IPS-15b (cell line): ENCODE data around the gene LMNA.
"Not testable (repeated sequence)": the region's sequence is repeated elsewhere in the genome, so short reads cannot be mapped to it uniquely, and the experiment has no call there.

Experiments used
- H3K27me3 ChIP-seq: one replicate; pipeline ENCODE4 v1.6.1; 2013; ENCODE audit warnings: low read length; ENCODE audit not compliant: control insufficient read depth, insufficient read depth
- H3K36me3 ChIP-seq: one replicate; pipeline ENCODE4 v1.6.1; 2013; ENCODE audit warnings: low read length; ENCODE audit not compliant: control insufficient read depth, insufficient read depth
- H3K4me1 ChIP-seq: one replicate; pipeline ENCODE4 v1.6.1; 2013; ENCODE audit warnings: mild to moderate bottlenecking, low read length; ENCODE audit not compliant: control insufficient read depth, insufficient read depth
- H3K4me3 ChIP-seq: one replicate; pipeline ENCODE4 v1.5.1; 2013; ENCODE audit warnings: low read depth, low read length
- H3K9ac ChIP-seq: one replicate; pipeline ENCODE4 v1.6.1; 2013; ENCODE audit warnings: low read depth, mild to moderate bottlenecking, low read length
- H3K9me3 ChIP-seq: one replicate; pipeline ENCODE4 v1.6.1; 2013; ENCODE audit warnings: mild to moderate bottlenecking, low read length; ENCODE audit not compliant: control insufficient read depth, insufficient read depth

Gene LMNA

GRCh38 chr1:156121005-156121404 lies 6.5 kb downstream of the LMNA start:
- not testable (repeated sequence) for H3K4me3 ChIP-seq, H3K9ac ChIP-seq, H3K27me3 ChIP-seq, H3K9me3 ChIP-seq, H3K36me3 ChIP-seq
- peaks cover 27% of the 10 kb centered on the region for H3K4me1 ChIP-seq

- Histone ChIP-seq H3K9ac (no peak overlapping the region), H3K9me3 (no peaks in the 10 kb centered on the region), H3K4me3 (no peak overlapping the region), H3K27me3 (no peaks in the 10 kb centered on the region), H3K4me1 (peaks cover 27% of the 10 kb centered on the region), H3K36me3 (peaks cover 3% of the 10 kb centered on the region)
These were observed 6.9 kb downstream of the LMNA start for GRCh38 chr1:156121457-156121856.

- H3K9me3 ChIP-seq = no peaks in the 10 kb centered on the region
- H3K36me3 ChIP-seq = peaks cover 3% of the 10 kb centered on the region
- no peaks in the 10 kb centered on the region for H3K27me3 ChIP-seq
- no peak overlapping the region for H3K4me3 ChIP-seq
- H3K4me1 ChIP-seq = peaks cover 27% of the 10 kb centered on the region
- H3K9ac ChIP-seq = no peak overlapping the region
These were observed 7.6 kb downstream of the LMNA start for GRCh38 chr1:156122086-156122485.

GRCh38 chr1:156122519-156123355 lies 8.2 kb downstream of the LMNA start:
- H3K36me3 ChIP-seq = peaks cover 3% of the 10 kb centered on the region
- H3K4me3 ChIP-seq = peak overlapping the region; percentile 13
- H3K9ac ChIP-seq = peak overlapping the region; percentile 70

GRCh38 chr1:156123356-156124196 lies 9.1 kb downstream of the LMNA start:
- Histone ChIP-seq H3K9ac (peak overlapping the region; percentile 70), H3K4me1 (peaks cover 30% of the 10 kb centered on the region), H3K4me3 (peak overlapping the region; percentile 13), H3K9me3 (no peaks in the 10 kb centered on the region), H3K27me3 (no peaks in the 10 kb centered on the region), H3K36me3 (peaks cover 3% of the 10 kb centered on the region)

More at GRCh38 chr1:156122519-156123355, 8.2 kb downstream of the LMNA start:
- H3K9me3 ChIP-seq = no peaks in the 10 kb centered on the region
- H3K27me3 ChIP-seq = no peaks in the 10 kb centered on the region
- H3K4me1 ChIP-seq = peaks cover 27% of the 10 kb centered on the region

DNA sequence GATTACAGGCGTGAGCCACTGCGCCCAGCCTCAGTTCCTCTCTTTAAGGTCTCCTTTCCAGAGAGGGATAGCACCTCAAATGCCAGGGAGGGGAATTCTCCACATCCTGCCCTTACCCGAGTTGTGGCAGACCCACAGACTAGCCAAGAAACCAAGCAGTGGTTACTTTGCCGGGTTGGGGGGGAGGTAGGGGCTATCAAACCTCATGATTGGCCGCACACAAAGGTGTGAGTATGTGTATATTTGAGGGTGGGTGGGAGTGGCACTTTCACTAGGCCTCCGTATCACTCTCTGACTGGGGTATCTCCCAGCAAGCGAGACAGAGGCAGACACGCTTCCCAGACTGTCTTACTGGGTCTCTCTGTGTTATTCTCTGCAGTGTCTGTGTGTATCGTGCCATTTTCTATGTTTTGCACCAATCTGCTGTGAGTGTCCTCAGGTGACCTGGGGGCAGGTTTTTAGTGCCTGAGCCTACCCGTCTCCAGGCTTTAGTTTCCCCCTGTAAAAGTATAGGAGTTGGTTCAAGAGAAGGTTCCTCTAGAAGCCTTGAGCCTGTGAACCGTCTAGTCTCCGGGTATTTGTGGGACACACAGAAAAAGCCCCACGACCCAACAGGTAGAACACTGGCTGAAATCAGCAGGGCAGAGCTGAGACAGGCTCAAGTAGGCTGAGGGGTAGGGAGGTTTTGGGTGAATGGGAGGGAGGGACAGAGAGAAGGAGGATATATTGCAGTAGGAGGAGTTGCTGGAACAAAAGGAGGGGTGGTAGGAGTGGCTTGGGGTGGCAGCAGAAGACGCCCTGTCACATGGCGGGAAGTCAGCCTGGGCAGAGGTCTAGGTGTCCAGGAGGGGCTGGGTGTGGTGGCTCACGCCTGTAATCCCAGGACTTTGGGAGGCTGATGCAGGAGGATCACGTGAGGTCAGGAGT lies 10.3 kb downstream of the LMNA start:
- Histone ChIP-seq H3K27me3 (no peaks in the 10 kb centered on the region), H3K9ac (no peak overlapping the region), H3K36me3 (peaks cover 4% of the 10 kb centered on the region), H3K4me1 (peaks cover 42% of the 10 kb centered on the region), H3K9me3 (no peaks in the 10 kb centered on the region), H3K4me3 (no peak overlapping the region)

DNA sequence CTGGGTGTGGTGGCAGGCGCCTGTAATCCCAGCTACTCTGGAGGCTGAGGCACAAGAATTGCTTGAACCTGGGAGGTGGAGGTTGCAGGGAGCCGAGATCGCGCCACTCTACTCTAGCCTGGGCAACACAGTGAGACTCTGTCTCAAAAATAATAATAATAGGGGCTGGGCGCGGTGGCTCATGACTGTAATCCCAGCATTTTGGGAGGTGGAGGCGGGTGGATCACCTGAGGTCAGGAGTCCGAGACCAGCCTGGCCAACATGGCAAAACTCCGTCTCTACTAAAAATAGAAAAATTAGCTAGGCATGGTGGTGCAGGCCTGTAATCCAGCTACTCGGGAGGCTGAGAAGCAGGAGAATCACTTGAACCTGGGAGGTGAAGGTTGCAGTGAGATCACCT lies 11.0 kb downstream of the LMNA start:
- H3K27me3 ChIP-seq, H3K9me3 ChIP-seq, H3K36me3 ChIP-seq, H3K9ac ChIP-seq, H3K4me3 ChIP-seq: not testable (repeated sequence)
- H3K4me1 ChIP-seq = peaks cover 44% of the 10 kb centered on the region

DNA sequence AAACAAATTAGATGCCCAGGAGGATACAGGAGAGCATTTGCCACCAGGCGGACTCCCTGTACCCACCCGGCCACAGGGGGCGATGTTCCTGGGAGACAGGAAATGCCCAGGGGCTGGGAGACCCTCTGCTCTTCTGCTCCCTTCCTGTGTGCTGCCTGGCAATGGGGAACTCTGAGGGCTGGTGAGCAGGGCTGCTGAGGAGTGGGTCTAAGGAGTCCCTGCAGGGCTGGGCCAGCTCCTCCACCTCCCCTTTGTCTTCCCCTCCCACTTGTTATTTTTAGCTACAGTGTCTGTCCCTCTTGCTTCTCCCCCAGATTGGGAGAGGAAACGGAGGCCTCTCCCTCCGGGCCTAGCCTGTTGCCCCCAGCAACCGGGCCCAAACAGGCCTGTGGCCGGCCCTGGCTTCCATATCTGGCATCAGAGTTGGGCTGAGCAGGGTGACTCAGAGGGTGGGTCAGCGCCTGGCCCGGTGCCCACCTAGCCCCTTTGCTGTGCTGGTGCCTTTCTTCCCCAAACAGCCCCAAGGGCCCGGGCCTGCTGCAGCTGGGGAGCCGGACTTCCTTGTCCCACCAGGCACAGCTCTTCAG lies 11.6 kb downstream of the LMNA start:
- no peaks in the 10 kb centered on the region for H3K9me3 ChIP-seq
- peaks cover 8% of the 10 kb centered on the region for H3K36me3 ChIP-seq
- no peak overlapping the region for H3K9ac ChIP-seq
- no peaks in the 10 kb centered on the region for H3K27me3 ChIP-seq
- H3K4me3 ChIP-seq = no peak overlapping the region
- H3K4me1 ChIP-seq = peaks cover 39% of the 10 kb centered on the region

GRCh38 chr1:156126630-156127534 lies 12.4 kb downstream of the LMNA start:
- Histone ChIP-seq H3K27me3 (no peaks in the 10 kb centered on the region), H3K4me1 (peaks cover 36% of the 10 kb centered on the region), H3K9ac (no peak overlapping the region), H3K36me3 (peaks cover 8% of the 10 kb centered on the region), H3K9me3 (no peaks in the 10 kb centered on the region), H3K4me3 (no peak overlapping the region)

- Histone ChIP-seq H3K4me3 (no peak overlapping the region), H3K27me3 (no peaks in the 10 kb centered on the region), H3K9ac (peak overlapping the region; percentile 1), H3K36me3 (peaks cover 8% of the 10 kb centered on the region), H3K4me1 (peaks cover 30% of the 10 kb centered on the region), H3K9me3 (no peaks in the 10 kb centered on the region)
These were observed 13.8 kb downstream of the LMNA start for GRCh38 chr1:156128308-156128653.
